Cardiac muscle cell (in vitro differentiated cells and primary cell): Measurements from ENCODE around the gene AMZ1. TPM values are rescaled to one million over a fixed set of nuclear protein-coding genes. Genes with fewer than 3 reads are reported as not detected.
"Not testable (repeated sequence)": the region's sequence is repeated elsewhere in the genome, so short reads cannot be mapped to it uniquely, and the experiment has no call there.

ENCODE experiments used
- DNase-seq, 2 donors: peaks; one replicate each; pipeline versions ENCODE4 v3.0.0 to v3.0.0-alpha.2; 2010 to 2017; ENCODE audit warnings: low read depth in 1 of 2, low spot score in 1 of 2
- H3K27ac ChIP-seq: fragments of 200-600 bp; sonication (generic); 2 replicates; pipeline ENCODE4 v1.5.1; 2016
- H3K27me3 ChIP-seq: fragments of 200-600 bp; sonication (generic); 2 replicates; pipeline ENCODE4 v1.6.0; 2016; ENCODE audit warnings: control low read depth
- H3K36me3 ChIP-seq: fragments of 200-600 bp; sonication (generic); 2 replicates; pipeline ENCODE4 v1.5.1; 2016; ENCODE audit warnings: control low read depth
- H3K4me1 ChIP-seq: fragments of 200-600 bp; sonication (generic); 2 replicates; pipeline ENCODE4 v1.8.1; 2017; ENCODE audit warnings: low read depth, mild to moderate bottlenecking, mixed run types
- H3K4me3 ChIP-seq: fragments of 200-600 bp; sonication (generic); 2 replicates; pipeline ENCODE4 v1.5.1; 2016; ENCODE audit warnings: mild to moderate bottlenecking
- H3K9me3 ChIP-seq: fragments of 200-600 bp; sonication (generic); 2 replicates; pipeline ENCODE4 v1.5.1; 2017; ENCODE audit warnings: low read depth, mild to moderate bottlenecking, control low read depth
- polyA plus RNA-seq: library from polyadenylated mRNA; unstranded; fragments of >200 nt; fragmentation: Nextera tagmentation; extraction: Ambion mirVana; gene quantifications from 2 replicates; pipeline ENCODE4 v1.2.1, GENCODE V29; 2016
- total RNA-seq: library from RNA; depleted of rRNA; stranded (reverse); fragments of >200 nt; gene quantifications from 2 replicates; pipeline ENCODE4 v1.2.3, GENCODE V29; 2016
- TF ChIP-seq, protein P1 (sequence below): IDR thresholded peaks from 2 replicates; pipeline ENCODE4 v1.5.1; 2012; ENCODE audit warnings: low read depth, mild to moderate bottlenecking, low read length

AMZ1 gene
- total and polyA plus RNA-seq, 2 experiments from 2014 or later: 0.80 to 1.6 TPM

DNA sequence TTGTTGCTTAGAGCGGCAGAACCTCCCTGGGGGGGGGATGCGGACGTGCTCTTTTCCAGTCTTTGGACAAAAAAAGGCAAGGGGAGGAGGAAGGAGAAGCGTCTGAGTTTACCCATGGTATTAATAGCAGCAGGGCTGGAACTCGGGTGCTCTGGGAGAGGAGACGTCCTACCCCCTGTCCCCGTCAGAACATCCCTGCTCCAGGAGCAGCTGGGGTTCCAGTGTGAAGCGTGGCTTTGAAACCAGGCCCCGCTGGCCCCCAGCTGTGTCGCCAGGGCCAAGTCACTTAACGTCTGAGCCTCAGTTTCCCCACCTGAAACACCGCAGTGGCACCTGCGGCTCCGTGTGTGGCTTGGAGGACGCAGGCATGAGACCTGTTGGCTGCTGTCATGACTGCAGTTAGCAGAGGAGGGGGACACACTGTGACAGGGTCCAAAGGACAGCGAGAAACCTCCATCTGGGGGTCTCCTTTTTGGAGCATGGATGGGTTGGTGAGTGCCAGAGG, 1.4 kb downstream of the AMZ1 start:
- Histone ChIP-seq H3K27ac (no peak overlapping the region), H3K4me1 (no peaks in the 10 kb centered on the region), H3K36me3 (no peaks in the 10 kb centered on the region), H3K9me3 (no peaks in the 10 kb centered on the region), H3K4me3 (no peak overlapping the region), H3K27me3 (peaks cover 52% of the 10 kb centered on the region)
- TF ChIP-seq, protein P1, sequence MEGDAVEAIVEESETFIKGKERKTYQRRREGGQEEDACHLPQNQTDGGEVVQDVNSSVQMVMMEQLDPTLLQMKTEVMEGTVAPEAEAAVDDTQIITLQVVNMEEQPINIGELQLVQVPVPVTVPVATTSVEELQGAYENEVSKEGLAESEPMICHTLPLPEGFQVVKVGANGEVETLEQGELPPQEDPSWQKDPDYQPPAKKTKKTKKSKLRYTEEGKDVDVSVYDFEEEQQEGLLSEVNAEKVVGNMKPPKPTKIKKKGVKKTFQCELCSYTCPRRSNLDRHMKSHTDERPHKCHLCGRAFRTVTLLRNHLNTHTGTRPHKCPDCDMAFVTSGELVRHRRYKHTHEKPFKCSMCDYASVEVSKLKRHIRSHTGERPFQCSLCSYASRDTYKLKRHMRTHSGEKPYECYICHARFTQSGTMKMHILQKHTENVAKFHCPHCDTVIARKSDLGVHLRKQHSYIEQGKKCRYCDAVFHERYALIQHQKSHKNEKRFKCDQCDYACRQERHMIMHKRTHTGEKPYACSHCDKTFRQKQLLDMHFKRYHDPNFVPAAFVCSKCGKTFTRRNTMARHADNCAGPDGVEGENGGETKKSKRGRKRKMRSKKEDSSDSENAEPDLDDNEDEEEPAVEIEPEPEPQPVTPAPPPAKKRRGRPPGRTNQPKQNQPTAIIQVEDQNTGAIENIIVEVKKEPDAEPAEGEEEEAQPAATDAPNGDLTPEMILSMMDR: no peak
- no peak for DNase-seq

DNA sequence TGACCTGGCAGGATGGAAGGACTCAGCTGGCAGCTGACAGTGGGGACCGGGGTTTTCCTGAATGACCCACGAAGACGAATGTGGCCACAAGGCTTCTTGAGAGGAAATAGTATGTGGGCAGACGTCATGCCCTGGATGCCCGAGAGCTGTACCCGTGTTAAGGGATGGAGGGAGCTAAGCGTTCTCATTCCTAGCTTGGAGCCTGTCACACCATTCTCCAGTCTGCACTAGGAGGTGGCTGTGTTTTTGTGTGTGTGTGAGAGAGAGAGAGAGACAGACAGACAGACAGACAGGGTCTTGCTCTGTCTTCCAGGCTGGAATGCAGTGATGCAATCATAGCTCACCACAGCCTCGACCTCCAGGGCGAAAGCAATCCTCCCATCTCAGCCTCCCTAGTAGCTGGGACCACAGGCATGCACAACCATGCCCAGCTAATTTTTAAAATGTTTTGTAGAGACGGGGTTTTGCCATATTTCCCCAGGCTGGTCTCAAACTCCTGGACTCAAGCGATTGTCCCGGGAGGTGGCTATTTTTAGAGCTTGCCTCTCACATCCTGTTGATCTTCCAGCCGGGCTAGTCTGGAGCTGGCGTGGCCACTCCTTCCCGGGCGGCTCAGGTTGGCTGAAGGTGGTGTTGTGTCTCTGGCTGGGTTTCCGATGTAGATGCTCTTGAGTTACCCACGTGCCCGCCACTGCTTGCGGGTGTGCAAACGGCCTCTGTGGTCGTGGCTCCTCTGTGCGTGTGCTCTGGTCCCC, 2.1 kb downstream of the AMZ1 start:
- TF ChIP-seq, protein P1: no peak
- Histone ChIP-seq H3K27ac (no peak overlapping the region), H3K9me3 (no peaks in the 10 kb centered on the region), H3K4me3 (no peak overlapping the region), H3K4me1 (no peaks in the 10 kb centered on the region), H3K36me3 (no peaks in the 10 kb centered on the region), H3K27me3 (peaks cover 52% of the 10 kb centered on the region)
- DNase-seq: peak in 1 of 2 donors; percentile 63

DNA sequence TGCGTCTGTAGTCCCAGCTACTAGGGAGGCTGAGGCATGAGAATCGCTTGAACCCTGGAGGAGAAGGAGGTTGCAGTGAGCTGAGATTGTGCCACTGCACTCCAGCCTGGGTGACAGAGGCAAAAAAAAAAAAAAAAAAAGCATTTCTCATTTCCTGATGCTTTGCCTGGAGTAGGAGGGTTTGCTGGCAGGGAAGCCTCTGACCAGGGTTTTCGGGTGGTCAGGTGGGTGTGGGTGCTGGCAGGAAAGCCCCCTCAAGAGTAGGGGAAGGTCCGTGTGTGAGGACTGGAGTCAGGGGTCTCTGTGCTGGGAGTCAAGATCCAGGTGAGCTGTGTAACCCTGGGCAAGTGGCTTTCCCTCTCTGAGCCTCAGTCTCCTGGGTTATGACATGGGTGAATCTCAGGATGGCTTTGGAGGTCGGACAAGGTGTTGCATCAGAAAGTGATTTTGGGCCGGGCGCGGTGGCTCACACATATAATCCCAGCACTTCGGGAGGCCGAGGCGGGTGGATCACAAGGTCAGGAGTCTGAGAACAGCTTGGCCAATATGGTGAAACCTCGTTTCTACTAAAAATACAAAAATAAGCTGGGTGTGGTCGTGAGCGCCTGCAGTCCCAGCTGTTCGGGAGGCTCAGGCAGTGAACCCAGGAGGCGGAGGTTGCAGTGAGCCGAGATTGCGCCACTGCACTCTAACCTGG, 3.2 kb downstream of the AMZ1 start:
- no peak overlapping the region for H3K4me3 ChIP-seq

DNA sequence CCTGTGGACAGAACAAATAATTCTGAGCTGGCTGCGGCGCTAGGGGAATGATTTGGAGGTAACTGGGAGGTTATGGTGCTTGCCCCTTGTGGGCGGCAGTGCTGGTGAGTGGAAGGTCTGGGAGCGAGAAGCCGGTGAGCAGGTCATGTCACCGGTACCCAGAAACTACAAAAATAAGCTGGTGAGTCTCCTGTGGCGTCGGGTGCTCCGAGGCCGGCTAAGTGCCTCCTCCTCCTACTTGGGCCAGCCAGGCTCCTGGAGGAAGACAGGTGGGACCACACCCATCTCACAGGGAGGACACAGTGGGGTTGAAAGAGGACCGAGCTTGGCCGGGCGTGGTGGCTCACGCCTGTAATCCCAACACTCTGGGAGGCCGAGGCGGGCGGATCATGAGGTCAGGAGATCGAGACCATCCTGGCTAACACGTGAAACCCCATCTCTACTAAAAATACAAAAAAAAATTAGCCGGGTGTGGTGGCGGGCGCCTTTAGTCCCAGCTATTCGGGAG, 4.0 kb downstream of the AMZ1 start:
- not testable (repeated sequence) for H3K27ac ChIP-seq, H3K36me3 ChIP-seq, H3K9me3 ChIP-seq, DNase-seq, H3K4me3 ChIP-seq, H3K4me1 ChIP-seq
- peaks cover 36% of the 10 kb centered on the region for H3K27me3 ChIP-seq

More for the DNA sequence above, 3.2 kb downstream of the AMZ1 start:
- Histone ChIP-seq H3K36me3 (no peaks in the 10 kb centered on the region), H3K4me1 (no peaks in the 10 kb centered on the region), H3K27me3 (peaks cover 44% of the 10 kb centered on the region), H3K9me3 (no peaks in the 10 kb centered on the region), H3K27ac (no peak overlapping the region)
- TF ChIP-seq, protein P1: no peak
- no peak for DNase-seq

DNA sequence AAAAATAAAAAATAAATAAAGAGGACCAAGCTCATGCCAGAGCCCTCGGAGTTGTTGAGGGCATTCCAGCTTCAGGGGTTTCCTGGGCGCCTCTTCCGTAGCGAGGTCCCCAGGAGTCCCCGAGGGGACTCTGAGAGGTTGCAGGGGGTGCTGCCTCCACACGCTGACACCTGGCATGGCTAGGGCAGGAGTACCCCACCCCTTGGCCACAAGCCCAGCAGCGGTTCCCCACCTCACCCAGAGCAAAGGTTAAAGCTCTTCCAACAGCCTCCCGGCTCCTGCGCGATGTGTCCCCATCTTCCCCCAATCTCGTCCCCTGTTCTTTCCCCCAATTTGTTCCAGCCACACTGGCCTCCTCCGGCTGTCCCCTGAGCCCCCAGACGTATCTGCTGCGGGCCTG, 4.5 kb downstream of the AMZ1 start:
- DNase-seq: no peak
- H3K27me3 ChIP-seq: peaks cover 30% of the 10 kb centered on the region
- H3K27ac ChIP-seq: no peak overlapping the region
- no peaks in the 10 kb centered on the region for H3K36me3 ChIP-seq
- H3K4me1 ChIP-seq: no peaks in the 10 kb centered on the region
- no peak overlapping the region for H3K4me3 ChIP-seq
- TF ChIP-seq, protein P1: no peak
- no peaks in the 10 kb centered on the region for H3K9me3 ChIP-seq

DNA sequence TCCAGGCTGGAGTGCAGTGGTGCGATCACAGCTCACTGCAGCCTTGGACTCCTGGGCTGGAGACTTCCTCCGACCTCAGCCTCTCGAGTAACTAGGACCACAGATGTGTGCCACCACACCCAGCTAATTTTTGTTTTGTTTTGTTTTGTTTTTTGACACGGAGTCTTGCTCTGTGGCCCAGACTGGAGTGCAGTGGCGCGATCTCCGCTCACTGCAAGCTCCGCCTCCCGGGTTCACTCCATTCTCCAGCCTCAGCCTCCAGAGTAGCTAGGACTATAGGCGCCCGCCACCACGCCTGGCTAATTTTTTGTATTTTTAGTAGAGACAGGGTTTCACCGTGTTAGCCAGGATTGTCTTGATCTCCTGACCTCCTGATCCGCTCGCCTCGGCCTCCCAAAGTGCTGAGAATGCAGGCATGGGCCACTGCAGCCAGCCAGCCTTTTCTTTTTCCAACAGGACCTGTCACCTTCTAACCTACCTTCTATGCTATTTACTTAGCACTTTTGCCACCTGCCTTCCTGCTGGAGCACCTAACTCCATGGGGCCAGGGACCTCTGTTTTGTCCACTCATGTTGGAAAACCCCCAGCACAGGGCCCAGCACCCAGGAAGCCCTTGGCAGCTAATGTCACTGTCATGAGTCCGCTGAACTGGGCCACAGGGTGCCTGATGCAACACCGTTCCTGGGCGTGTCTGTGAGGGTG, 5.6 kb downstream of the AMZ1 start:
- H3K4me3 ChIP-seq, H3K27ac ChIP-seq, H3K4me1 ChIP-seq, H3K9me3 ChIP-seq, DNase-seq, H3K36me3 ChIP-seq: not testable (repeated sequence)
- peaks cover 20% of the 10 kb centered on the region for H3K27me3 ChIP-seq

DNA sequence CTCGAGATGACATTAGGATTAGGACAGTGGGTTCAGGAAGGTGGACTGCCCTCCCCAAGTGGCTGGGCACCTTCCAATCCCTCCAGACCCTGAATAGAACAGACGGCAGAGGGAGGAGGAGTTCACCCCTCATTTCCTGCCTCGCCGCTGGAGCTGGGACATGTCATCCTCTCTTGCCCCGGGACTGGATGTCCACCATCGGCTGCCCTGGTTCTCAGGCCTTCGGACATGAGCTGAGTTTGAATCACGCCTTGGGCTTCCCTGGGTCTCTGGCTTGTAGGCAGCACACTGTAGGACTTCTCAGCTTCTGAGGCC, 6.1 kb downstream of the AMZ1 start:
- not testable (repeated sequence) for DNase-seq, H3K36me3 ChIP-seq, H3K27ac ChIP-seq, H3K4me3 ChIP-seq, H3K4me1 ChIP-seq, H3K9me3 ChIP-seq
- H3K27me3 ChIP-seq: peaks cover 15% of the 10 kb centered on the region
